ENCODE measurements around the gene WSB1.
A peak's percentile ranks its signal among the peaks of the same experiment; 100 is the strongest.

The WSB1 gene

GRCh38 chr17:27353461-27354050 lies 59.6 kb downstream of the WSB1 start:
- H3K4me1 ChIP-seq (ENCODE audit: control insufficient read depth in 2 of 2, insufficient read depth in 2 of 2, low read length in 2 of 2) = peaks cover 10 to 18% of the 10 kb centered on the region in 2 donors
- H3K9ac ChIP-seq (ENCODE audit: low read depth in 1 of 2, low read length in 2 of 2) = peak overlapping the region; percentile 81 to 95
- peak overlapping the region; percentile 77 to 88 for H3K27ac ChIP-seq (ENCODE audit: low read depth in 2 of 2, low read length in 2 of 2)
- H3K4me3 ChIP-seq (ENCODE audit: low read length in 2 of 2) = peak overlapping the region; percentile 81 to 82
- H3K36me3 ChIP-seq (ENCODE audit: control insufficient read depth in 2 of 2, insufficient read depth in 2 of 2, low read length in 2 of 2) = no peaks in the 10 kb centered on the region
- no peaks in the 10 kb centered on the region for H3K9me3 ChIP-seq (ENCODE audit: control insufficient read depth in 2 of 2, low read length in 2 of 2)
- H3K27me3 ChIP-seq (ENCODE audit: control insufficient read depth in 2 of 2, insufficient read depth in 2 of 2, low read length in 2 of 2) = no peaks in the 10 kb centered on the region

- Histone ChIP-seq H3K27ac (ENCODE audit: low read depth in 2 of 2, low read length in 2 of 2) (peak overlapping the region in 1 of 2 donors; percentile 77), H3K4me3 (ENCODE audit: low read length in 2 of 2) (peak overlapping the region; percentile 81 to 82), H3K9me3 (ENCODE audit: control insufficient read depth in 2 of 2, low read length in 2 of 2) (no peaks in the 10 kb centered on the region), H3K9ac (ENCODE audit: low read depth in 1 of 2, low read length in 2 of 2) (peak overlapping the region; percentile 81 to 95), H3K36me3 (ENCODE audit: control insufficient read depth in 2 of 2, insufficient read depth in 2 of 2, low read length in 2 of 2) (no peaks in the 10 kb centered on the region), H3K27me3 (ENCODE audit: control insufficient read depth in 2 of 2, insufficient read depth in 2 of 2, low read length in 2 of 2) (no peaks in the 10 kb centered on the region), H3K4me1 (ENCODE audit: control insufficient read depth in 2 of 2, insufficient read depth in 2 of 2, low read length in 2 of 2) (peaks cover 10 to 16% of the 10 kb centered on the region in 2 donors)
Observed at GRCh38 chr17:27354051-27354490, 60.2 kb downstream of the WSB1 start.

- Histone ChIP-seq H3K36me3 (ENCODE audit: control insufficient read depth in 2 of 2, insufficient read depth in 2 of 2, low read length in 2 of 2) (no peaks in the 10 kb centered on the region), H3K4me3 (ENCODE audit: low read length in 2 of 2) (peak overlapping the region; percentile 81 to 82), H3K9me3 (ENCODE audit: control insufficient read depth in 2 of 2, low read length in 2 of 2) (no peaks in the 10 kb centered on the region), H3K27ac (ENCODE audit: low read depth in 2 of 2, low read length in 2 of 2) (no peak overlapping the region), H3K4me1 (ENCODE audit: control insufficient read depth in 2 of 2, insufficient read depth in 2 of 2, low read length in 2 of 2) (peaks cover 10 to 16% of the 10 kb centered on the region in 2 donors), H3K9ac (ENCODE audit: low read depth in 1 of 2, low read length in 2 of 2) (no peak overlapping the region), H3K27me3 (ENCODE audit: control insufficient read depth in 2 of 2, insufficient read depth in 2 of 2, low read length in 2 of 2) (no peaks in the 10 kb centered on the region)
Observed at GRCh38 chr17:27354491-27355081, 60.7 kb downstream of the WSB1 start.

GRCh38 chr17:27355419-27355818 lies 61.5 kb downstream of the WSB1 start:
- Histone ChIP-seq H3K27ac (ENCODE audit: low read depth in 2 of 2, low read length in 2 of 2) (no peak overlapping the region), H3K36me3 (ENCODE audit: control insufficient read depth in 2 of 2, insufficient read depth in 2 of 2, low read length in 2 of 2) (no peaks in the 10 kb centered on the region), H3K9ac (ENCODE audit: low read depth in 1 of 2, low read length in 2 of 2) (no peak overlapping the region), H3K4me3 (ENCODE audit: low read length in 2 of 2) (no peak overlapping the region), H3K4me1 (ENCODE audit: control insufficient read depth in 2 of 2, insufficient read depth in 2 of 2, low read length in 2 of 2) (peaks cover 10 to 16% of the 10 kb centered on the region in 2 donors), H3K9me3 (ENCODE audit: control insufficient read depth in 2 of 2, low read length in 2 of 2) (no peaks in the 10 kb centered on the region), H3K27me3 (ENCODE audit: control insufficient read depth in 2 of 2, insufficient read depth in 2 of 2, low read length in 2 of 2) (no peaks in the 10 kb centered on the region)

GRCh38 chr17:27356091-27356705 lies 62.3 kb downstream of the WSB1 start:
- Histone ChIP-seq H3K9ac (ENCODE audit: low read depth in 1 of 2, low read length in 2 of 2) (no peak overlapping the region), H3K4me3 (ENCODE audit: low read length in 2 of 2) (no peak overlapping the region), H3K9me3 (ENCODE audit: control insufficient read depth in 2 of 2, low read length in 2 of 2) (no peaks in the 10 kb centered on the region), H3K27ac (ENCODE audit: low read depth in 2 of 2, low read length in 2 of 2) (no peak overlapping the region), H3K4me1 (ENCODE audit: control insufficient read depth in 2 of 2, insufficient read depth in 2 of 2, low read length in 2 of 2) (peaks cover 10 to 16% of the 10 kb centered on the region in 2 donors), H3K27me3 (ENCODE audit: control insufficient read depth in 2 of 2, insufficient read depth in 2 of 2, low read length in 2 of 2) (no peaks in the 10 kb centered on the region), H3K36me3 (ENCODE audit: control insufficient read depth in 2 of 2, insufficient read depth in 2 of 2, low read length in 2 of 2) (no peaks in the 10 kb centered on the region)

GRCh38 chr17:27357236-27357635 lies 63.3 kb downstream of the WSB1 start:
- H3K4me3 ChIP-seq (ENCODE audit: low read length in 2 of 2) = no peak overlapping the region
- H3K27me3 ChIP-seq (ENCODE audit: control insufficient read depth in 2 of 2, insufficient read depth in 2 of 2, low read length in 2 of 2) = no peaks in the 10 kb centered on the region
- H3K27ac ChIP-seq (ENCODE audit: low read depth in 2 of 2, low read length in 2 of 2) = no peak overlapping the region
- peaks cover 10 to 16% of the 10 kb centered on the region in 2 donors for H3K4me1 ChIP-seq (ENCODE audit: control insufficient read depth in 2 of 2, insufficient read depth in 2 of 2, low read length in 2 of 2)
- no peaks in the 10 kb centered on the region for H3K36me3 ChIP-seq (ENCODE audit: control insufficient read depth in 2 of 2, insufficient read depth in 2 of 2, low read length in 2 of 2)
- H3K9ac ChIP-seq (ENCODE audit: low read depth in 1 of 2, low read length in 2 of 2) = no peak overlapping the region
- no peaks in the 10 kb centered on the region for H3K9me3 ChIP-seq (ENCODE audit: control insufficient read depth in 2 of 2, low read length in 2 of 2)

- H3K4me3 ChIP-seq (ENCODE audit: low read length in 2 of 2) = no peak overlapping the region
- no peaks in the 10 kb centered on the region for H3K36me3 ChIP-seq (ENCODE audit: control insufficient read depth in 2 of 2, insufficient read depth in 2 of 2, low read length in 2 of 2)
- no peaks in the 10 kb centered on the region for H3K9me3 ChIP-seq (ENCODE audit: control insufficient read depth in 2 of 2, low read length in 2 of 2)
- no peaks in the 10 kb centered on the region for H3K4me1 ChIP-seq (ENCODE audit: control insufficient read depth in 2 of 2, insufficient read depth in 2 of 2, low read length in 2 of 2)
- H3K9ac ChIP-seq (ENCODE audit: low read depth in 1 of 2, low read length in 2 of 2) = no peak overlapping the region
- no peak overlapping the region for H3K27ac ChIP-seq (ENCODE audit: low read depth in 2 of 2, low read length in 2 of 2)
- H3K27me3 ChIP-seq (ENCODE audit: control insufficient read depth in 2 of 2, insufficient read depth in 2 of 2, low read length in 2 of 2) = no peaks in the 10 kb centered on the region
Observed at GRCh38 chr17:27360507-27360906, 66.6 kb downstream of the WSB1 start.

GRCh38 chr17:27361695-27362094 lies 67.8 kb downstream of the WSB1 start:
- Histone ChIP-seq H3K9me3 (ENCODE audit: control insufficient read depth in 2 of 2, low read length in 2 of 2) (no peaks in the 10 kb centered on the region), H3K27ac (ENCODE audit: low read depth in 2 of 2, low read length in 2 of 2) (no peak overlapping the region), H3K4me1 (ENCODE audit: control insufficient read depth in 2 of 2, insufficient read depth in 2 of 2, low read length in 2 of 2) (no peaks in the 10 kb centered on the region), H3K27me3 (ENCODE audit: control insufficient read depth in 2 of 2, insufficient read depth in 2 of 2, low read length in 2 of 2) (no peaks in the 10 kb centered on the region), H3K9ac (ENCODE audit: low read depth in 1 of 2, low read length in 2 of 2) (no peak overlapping the region), H3K4me3 (ENCODE audit: low read length in 2 of 2) (no peak overlapping the region), H3K36me3 (ENCODE audit: control insufficient read depth in 2 of 2, insufficient read depth in 2 of 2, low read length in 2 of 2) (no peaks in the 10 kb centered on the region)

- Histone ChIP-seq H3K27ac (ENCODE audit: low read depth in 2 of 2, low read length in 2 of 2) (no peak overlapping the region), H3K27me3 (ENCODE audit: control insufficient read depth in 2 of 2, insufficient read depth in 2 of 2, low read length in 2 of 2) (no peaks in the 10 kb centered on the region), H3K4me1 (ENCODE audit: control insufficient read depth in 2 of 2, insufficient read depth in 2 of 2, low read length in 2 of 2) (no peaks in the 10 kb centered on the region)
Observed at GRCh38 chr17:27362503-27362902, 68.6 kb downstream of the WSB1 start.

GRCh38 chr17:27362909-27363308 lies 69.0 kb downstream of the WSB1 start:
- no peaks in the 10 kb centered on the region for H3K27me3 ChIP-seq (ENCODE audit: control insufficient read depth in 2 of 2, insufficient read depth in 2 of 2, low read length in 2 of 2)
- H3K9ac ChIP-seq (ENCODE audit: low read depth in 1 of 2, low read length in 2 of 2) = no peak overlapping the region
- H3K9me3 ChIP-seq (ENCODE audit: control insufficient read depth in 2 of 2, low read length in 2 of 2) = no peaks in the 10 kb centered on the region
- no peak overlapping the region for H3K4me3 ChIP-seq (ENCODE audit: low read length in 2 of 2)
- H3K27ac ChIP-seq (ENCODE audit: low read depth in 2 of 2, low read length in 2 of 2) = no peak overlapping the region
- H3K4me1 ChIP-seq (ENCODE audit: control insufficient read depth in 2 of 2, insufficient read depth in 2 of 2, low read length in 2 of 2) = no peaks in the 10 kb centered on the region
- no peaks in the 10 kb centered on the region for H3K36me3 ChIP-seq (ENCODE audit: control insufficient read depth in 2 of 2, insufficient read depth in 2 of 2, low read length in 2 of 2)

More at GRCh38 chr17:27362503-27362902, 68.6 kb downstream of the WSB1 start:
- Histone ChIP-seq H3K4me3 (ENCODE audit: low read length in 2 of 2) (no peak overlapping the region), H3K9me3 (ENCODE audit: control insufficient read depth in 2 of 2, low read length in 2 of 2) (no peaks in the 10 kb centered on the region), H3K36me3 (ENCODE audit: control insufficient read depth in 2 of 2, insufficient read depth in 2 of 2, low read length in 2 of 2) (no peaks in the 10 kb centered on the region), H3K9ac (ENCODE audit: low read depth in 1 of 2, low read length in 2 of 2) (no peak overlapping the region)

Measured in mucosa of rectum (tissue), 2 donors.